Tibial nerve (tissue), 3 donors: ENCODE data around the gene RCOR1.

ENCODE experiments used
- CTCF ChIP-seq, 5 experiments: fragments of 200-600 bp in 3 of 5; fragments of 450-650 bp in 2 of 5; sonication (generic) in 3 of 5; IDR thresholded peaks; one replicate each; pipeline ENCODE4 v1.5.1; 2016 to 2019; ENCODE audit warnings: antibody characterized with exemption in 5 of 5, mild to moderate bottlenecking in 3 of 5, moderate library complexity in 2 of 5
- POLR2A ChIP-seq, 2 donors: fragments of 450-650 bp; IDR thresholded peaks; one replicate each; pipeline ENCODE4 v1.6.1; 2017; ENCODE audit warnings: antibody characterized with exemption in 2 of 2, mild to moderate bottlenecking in 2 of 2, moderate library complexity in 2 of 2

GRCh38 chr14:102748806-102749205 lies 156.4 kb downstream of the RCOR1 start:
- no peak for TF ChIP-seq CTCF (IDR thresholded peaks at IDR 0.05)
- no peak for TF ChIP-seq POLR2A (IDR thresholded peaks at IDR 0.05)
